Suprapubic skin (tissue), 4 donors: ENCODE results near the gene RNF26. TPM values are rescaled to one million over a fixed set of nuclear protein-coding genes. Genes with fewer than 3 reads are reported as not detected.
A peak's percentile ranks its signal among the peaks of the same experiment; 100 is the strongest.

Experiments used
- DNase-seq, 2 donors: peaks; one replicate each; pipeline ENCODE4 v3.0.0-alpha.2; 2019; ENCODE audit warnings: low spot score in 2 of 2
- H3K27ac ChIP-seq: fragments of 200-600 bp; sonication (generic); one replicate; pipeline ENCODE4 v1.5.1; 2019
- H3K27me3 ChIP-seq: fragments of 200-600 bp; sonication (generic); one replicate; pipeline ENCODE4 v1.5.1; 2019
- H3K36me3 ChIP-seq: fragments of 200-600 bp; sonication (generic); one replicate; pipeline ENCODE4 v1.5.1; 2019
- H3K4me1 ChIP-seq: fragments of 200-600 bp; sonication (generic); one replicate; pipeline ENCODE4 v1.5.1; 2019
- H3K4me3 ChIP-seq: fragments of 200-600 bp; sonication (generic); one replicate; pipeline ENCODE4 v1.5.1; 2019; ENCODE audit warnings: mild to moderate bottlenecking
- H3K9me3 ChIP-seq: fragments of 200-600 bp; sonication (generic); one replicate; pipeline ENCODE4 v1.5.1; 2019
- CTCF ChIP-seq, 2 donors: fragments of 200-600 bp in 1 of 2; fragments of 450-650 bp in 1 of 2; sonication (generic) in 1 of 2; IDR thresholded peaks; one replicate each; pipeline ENCODE4 v1.5.1; 2016 to 2019; ENCODE audit warnings: antibody characterized with exemption in 2 of 2, mild to moderate bottlenecking in 1 of 2, moderate library complexity in 1 of 2
- EP300 ChIP-seq: sonication (generic); formaldehyde crosslinking; IDR thresholded peaks from one replicate; pipeline ENCODE4 v1.6.1; 2017; ENCODE audit warnings: antibody characterized with exemption
- POLR2A ChIP-seq, 2 donors: fragments of 450-650 bp; IDR thresholded peaks; one replicate each; pipeline ENCODE4 v1.6.1; 2017; ENCODE audit warnings: antibody characterized with exemption in 2 of 2, mild to moderate bottlenecking in 2 of 2, moderate library complexity in 2 of 2
- POLR2AphosphoS5 ChIP-seq, 3 donors: sonication (generic); formaldehyde crosslinking; IDR thresholded peaks; one replicate each; pipeline ENCODE4 v1.6.1; 2017; ENCODE audit warnings: antibody characterized with exemption in 3 of 3
- WGBS: methylation state at CpG from one replicate; pipeline ENCODE4 v1.1.5; 2018; 5-methylcytosine and 5-hydroxymethylcytosine counted together
- total RNA-seq, 4 donors: library from RNA; depleted of rRNA; stranded (reverse); fragments of >200 nt; gene quantifications; one replicate each; pipeline ENCODE4 v1.1.0, GENCODE V29; 2016

The RNF26 gene
- total RNA-seq, 4 donors from 2014 or later, result 13.3 to 21.4 (median 15.4) TPM

- Histone ChIP-seq H3K36me3 (no peaks in the 10 kb centered on the region), H3K27me3 (peaks cover 37% of the 10 kb centered on the region), H3K4me1 (peaks cover 69% of the 10 kb centered on the region), H3K27ac (peak overlapping the region; percentile 82), H3K4me3 (peak overlapping the region; percentile 13), H3K9me3 (no peaks in the 10 kb centered on the region)
- TF ChIP-seq POLR2AphosphoS5 (IDR thresholded peaks at IDR 0.05) (no peak), CTCF (IDR thresholded peaks at IDR 0.05) (no peak), EP300 (no peak), POLR2A (IDR thresholded peaks at IDR 0.05) (no peak)
- DNase-seq, result peak in 1 of 2 donors; percentile 58
- WGBS, result 87% methylated on average over 8 of the region's 8 CpGs
Observed at GRCh38 chr11:119319136-119319699, 15.1 kb upstream of the RNF26 start.

GRCh38 chr11:119319700-119320239 is 14.6 kb upstream of the RNF26 start:
- Histone ChIP-seq H3K27me3 (peaks cover 34% of the 10 kb centered on the region), H3K4me1 (peaks cover 68% of the 10 kb centered on the region), H3K27ac (peak overlapping the region; percentile 82), H3K36me3 (no peaks in the 10 kb centered on the region), H3K4me3 (peak overlapping the region; percentile 13), H3K9me3 (no peaks in the 10 kb centered on the region)
- no peak for TF ChIP-seq POLR2A (IDR thresholded peaks at IDR 0.05)
- TF ChIP-seq POLR2AphosphoS5 (IDR thresholded peaks at IDR 0.05), result no peak
- TF ChIP-seq CTCF (IDR thresholded peaks at IDR 0.05), result no peak
- TF ChIP-seq EP300, result no peak
- DNase-seq, result peak in 1 of 2 donors; percentile 34
- 61% methylated on average over 11 of the region's 11 CpGs for WGBS

GRCh38 chr11:119320240-119320775 is 14.0 kb upstream of the RNF26 start:
- Histone ChIP-seq H3K27ac (peak overlapping the region; percentile 82), H3K9me3 (no peaks in the 10 kb centered on the region), H3K4me1 (peaks cover 63% of the 10 kb centered on the region), H3K4me3 (peak overlapping the region; percentile 58), H3K36me3 (no peaks in the 10 kb centered on the region), H3K27me3 (peaks cover 28% of the 10 kb centered on the region)
- 39% methylated on average over 17 of the region's 17 CpGs for WGBS
- DNase-seq, result peak; percentile 64 to 73
- TF ChIP-seq EP300 (no peak), POLR2A (IDR thresholded peaks at IDR 0.05) (no peak), POLR2AphosphoS5 (IDR thresholded peaks at IDR 0.05) (no peak), CTCF (IDR thresholded peaks at IDR 0.05) (no peak)

GRCh38 chr11:119320776-119321524 is 13.4 kb upstream of the RNF26 start:
- DNase-seq, result peak; percentile 75 to 81
- Histone ChIP-seq H3K27ac (peak overlapping the region; percentile 82), H3K36me3 (no peaks in the 10 kb centered on the region), H3K4me3 (peak overlapping the region; percentile 58), H3K27me3 (peaks cover 22% of the 10 kb centered on the region), H3K4me1 (peaks cover 56% of the 10 kb centered on the region), H3K9me3 (no peaks in the 10 kb centered on the region)
- no peak for TF ChIP-seq EP300
- WGBS, result 0% methylated on average over 4 of the region's 60 CpGs

- Histone ChIP-seq H3K36me3 (no peaks in the 10 kb centered on the region), H3K27me3 (peaks cover 10% of the 10 kb centered on the region), H3K27ac (no peak overlapping the region), H3K4me1 (peaks cover 44% of the 10 kb centered on the region), H3K9me3 (no peaks in the 10 kb centered on the region), H3K4me3 (no peak overlapping the region)
- no peak for TF ChIP-seq POLR2AphosphoS5 (IDR thresholded peaks at IDR 0.05)
- no peak for TF ChIP-seq CTCF (IDR thresholded peaks at IDR 0.05)
- TF ChIP-seq POLR2A (IDR thresholded peaks at IDR 0.05), result no peak
- TF ChIP-seq EP300, result no peak
- WGBS, result 53% methylated on average over 6 of the region's 6 CpGs
- DNase-seq, result peak in 1 of 2 donors; percentile 16
Observed at GRCh38 chr11:119322360-119322739, 12.0 kb upstream of the RNF26 start.
